ENCODE measurements around the gene TRAF2.
"Not testable (repeated sequence)": the region's sequence is repeated elsewhere in the genome, so short reads cannot be mapped to it uniquely, and the experiment has no call there.

Gene TRAF2

GRCh38 chr9:136882109-136882946, 4.0 kb upstream of the TRAF2 start:
- no peak for DNase-seq (ENCODE audit: low spot score)

- not testable (repeated sequence) for DNase-seq (ENCODE audit: low spot score)
Measured at GRCh38 chr9:136882947-136883283, 3.4 kb upstream of the TRAF2 start.

GRCh38 chr9:136883670-136884069, 2.6 kb upstream of the TRAF2 start:
- DNase-seq (ENCODE audit: low spot score): not testable (repeated sequence)

GRCh38 chr9:136886610-136887597, 588 bp downstream of the TRAF2 start:
- DNase-seq (ENCODE audit: low spot score): peak; percentile 81

GRCh38 chr9:136888454-136888853, 2.1 kb downstream of the TRAF2 start:
- DNase-seq (ENCODE audit: low spot score): no peak

- DNase-seq (ENCODE audit: low spot score): no peak
Measured at GRCh38 chr9:136889858-136890257, 3.5 kb downstream of the TRAF2 start.

GRCh38 chr9:136890661-136891060, 4.3 kb downstream of the TRAF2 start:
- DNase-seq (ENCODE audit: low spot score): no peak

GRCh38 chr9:136896027-136896426, 9.7 kb downstream of the TRAF2 start:
- DNase-seq (ENCODE audit: low spot score): no peak

- no peak for DNase-seq (ENCODE audit: low spot score)
Measured at GRCh38 chr9:136898483-136899100, 12.3 kb downstream of the TRAF2 start.

GRCh38 chr9:136899196-136899595, 12.9 kb downstream of the TRAF2 start:
- DNase-seq (ENCODE audit: low spot score): no peak

GRCh38 chr9:136900556-136900955, 14.2 kb downstream of the TRAF2 start:
- DNase-seq (ENCODE audit: low spot score): no peak

GRCh38 chr9:136900988-136901515, 14.7 kb downstream of the TRAF2 start:
- DNase-seq (ENCODE audit: low spot score): no peak

- DNase-seq (ENCODE audit: low spot score): no peak
Measured at GRCh38 chr9:136901516-136902258, 15.4 kb downstream of the TRAF2 start.

- no peak for DNase-seq (ENCODE audit: low spot score)
Measured at GRCh38 chr9:136902259-136902821, 16.0 kb downstream of the TRAF2 start.

GRCh38 chr9:136903041-136903554, 16.8 kb downstream of the TRAF2 start:
- DNase-seq (ENCODE audit: low spot score): no peak

- DNase-seq (ENCODE audit: low spot score): no peak
Measured at GRCh38 chr9:136906266-136906665, 19.9 kb downstream of the TRAF2 start.

GRCh38 chr9:136907011-136907914, 20.9 kb downstream of the TRAF2 start:
- DNase-seq (ENCODE audit: low spot score): no peak

- no peak for DNase-seq (ENCODE audit: low spot score)
Measured at GRCh38 chr9:136910197-136910900, 24.0 kb downstream of the TRAF2 start.

GRCh38 chr9:136910901-136911245, 24.6 kb downstream of the TRAF2 start:
- DNase-seq (ENCODE audit: low spot score): no peak
